Measurements from ENCODE around the gene VPREB3. TPM values are rescaled to one million over a fixed set of nuclear protein-coding genes. Genes with fewer than 3 reads are reported as not detected.

VPREB3 gene
- total RNA-seq, 2 donors from 2014 or later = not detected

DNA sequence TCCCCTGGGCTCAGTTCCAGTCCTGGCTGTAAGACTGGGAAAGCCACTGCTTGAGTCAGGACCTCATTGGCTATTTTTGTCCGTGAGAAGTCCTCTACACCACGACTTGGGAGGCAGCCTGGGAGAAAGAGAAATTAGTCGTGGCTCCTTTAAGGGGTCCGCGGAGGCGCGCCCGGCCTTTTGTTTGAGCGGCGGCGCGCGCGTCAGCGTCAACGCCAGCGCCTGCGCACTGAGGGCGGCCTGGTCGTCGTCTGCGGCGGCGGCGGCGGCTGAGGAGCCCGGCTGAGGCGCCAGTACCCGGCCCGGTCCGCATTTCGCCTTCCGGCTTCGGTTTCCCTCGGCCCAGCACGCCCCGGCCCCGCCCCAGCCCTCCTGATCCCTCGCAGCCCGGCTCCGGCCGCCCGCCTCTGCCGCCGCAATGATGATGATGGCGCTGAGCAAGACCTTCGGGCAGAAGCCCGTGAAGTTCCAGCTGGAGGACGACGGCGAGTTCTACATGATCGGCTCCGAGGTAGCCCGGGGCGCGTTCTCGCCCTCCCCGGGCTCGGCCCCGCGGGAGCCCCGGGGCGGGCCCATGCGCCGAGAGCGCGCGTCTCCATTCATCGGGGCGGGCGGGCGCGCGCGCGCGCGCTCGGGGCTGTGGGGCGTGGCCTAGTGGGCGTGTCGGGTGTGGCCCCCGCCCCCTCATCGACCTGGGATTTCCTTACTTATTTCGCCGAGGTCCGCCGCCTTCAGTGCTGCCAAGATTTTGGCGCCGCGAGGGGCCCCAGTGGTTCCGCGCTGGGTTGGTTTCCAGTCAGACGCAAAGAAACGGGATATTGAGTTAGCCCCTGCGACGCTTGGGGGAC is 32.8 kb upstream of the VPREB3 start, which contains the start of gene SMARCB1:
Gene SMARCB1 (plus strand): TSS at position 215 of the 848 bp plus-strand sequence. CDS start 204 bp downstream, at position 419.
- intact Hi-C loops (cut with DNase I) = loop anchor here (5.0 kb wide), 1 partner anchor 60 kb away; no protein-coding TSS in a partner anchor
- Histone ChIP-seq H3K27me3 (replicated peaks; ENCODE audit: insufficient read depth) (no peaks in the 10 kb centered on the region), H3K4me3 (peak within 1 kb of the TSS; percentile 95 to 97), H3K9me3 (no peaks in the 10 kb centered on the region), H3K4me1 (replicated peaks) (peaks cover 2% of the 10 kb centered on the region), H3K36me3 (no peaks in the 10 kb centered on the region), H3K27ac (peak within 1 kb of the TSS; percentile 100)
- under 1% methylated on average over 81 of the region's 97 CpGs for WGBS
- TF ChIP-seq, protein P1, sequence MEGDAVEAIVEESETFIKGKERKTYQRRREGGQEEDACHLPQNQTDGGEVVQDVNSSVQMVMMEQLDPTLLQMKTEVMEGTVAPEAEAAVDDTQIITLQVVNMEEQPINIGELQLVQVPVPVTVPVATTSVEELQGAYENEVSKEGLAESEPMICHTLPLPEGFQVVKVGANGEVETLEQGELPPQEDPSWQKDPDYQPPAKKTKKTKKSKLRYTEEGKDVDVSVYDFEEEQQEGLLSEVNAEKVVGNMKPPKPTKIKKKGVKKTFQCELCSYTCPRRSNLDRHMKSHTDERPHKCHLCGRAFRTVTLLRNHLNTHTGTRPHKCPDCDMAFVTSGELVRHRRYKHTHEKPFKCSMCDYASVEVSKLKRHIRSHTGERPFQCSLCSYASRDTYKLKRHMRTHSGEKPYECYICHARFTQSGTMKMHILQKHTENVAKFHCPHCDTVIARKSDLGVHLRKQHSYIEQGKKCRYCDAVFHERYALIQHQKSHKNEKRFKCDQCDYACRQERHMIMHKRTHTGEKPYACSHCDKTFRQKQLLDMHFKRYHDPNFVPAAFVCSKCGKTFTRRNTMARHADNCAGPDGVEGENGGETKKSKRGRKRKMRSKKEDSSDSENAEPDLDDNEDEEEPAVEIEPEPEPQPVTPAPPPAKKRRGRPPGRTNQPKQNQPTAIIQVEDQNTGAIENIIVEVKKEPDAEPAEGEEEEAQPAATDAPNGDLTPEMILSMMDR (IDR thresholded peaks at IDR 0.05) = peak in 2 of 4 experiments; percentile 11 to 16
- TF ChIP-seq POLR2A (IDR thresholded peaks at IDR 0.05) (peak; percentile 68), POLR2AphosphoS5 (IDR thresholded peaks at IDR 0.05) (peak; percentile 60)
- DNase-seq (ENCODE audit: low spot score) = peak; percentile 85

DNA sequence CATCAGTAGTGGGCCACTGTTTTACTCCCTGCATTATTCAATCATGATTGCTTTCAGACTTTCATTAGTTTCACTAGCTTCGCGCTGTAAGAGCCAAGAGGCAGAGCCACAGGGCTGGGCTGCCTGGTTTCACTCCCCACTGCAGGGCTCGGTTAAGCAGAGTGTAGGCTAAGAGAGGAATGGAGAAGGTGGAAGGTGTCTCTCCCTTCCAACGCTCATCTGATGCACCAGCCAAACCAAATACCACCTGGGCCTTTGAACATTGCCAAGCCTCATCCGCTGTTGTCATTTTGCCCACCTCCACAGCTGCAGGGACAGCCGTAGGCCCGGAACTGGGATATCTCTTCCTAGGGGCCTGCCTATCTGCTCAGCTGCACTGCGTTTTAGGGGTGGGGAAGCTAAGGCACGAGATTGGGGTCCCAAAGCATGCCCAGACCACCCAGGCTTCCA is 32.1 kb upstream of the VPREB3 start:
- no peaks in the 10 kb centered on the region for H3K4me1 ChIP-seq (replicated peaks)

DNA sequence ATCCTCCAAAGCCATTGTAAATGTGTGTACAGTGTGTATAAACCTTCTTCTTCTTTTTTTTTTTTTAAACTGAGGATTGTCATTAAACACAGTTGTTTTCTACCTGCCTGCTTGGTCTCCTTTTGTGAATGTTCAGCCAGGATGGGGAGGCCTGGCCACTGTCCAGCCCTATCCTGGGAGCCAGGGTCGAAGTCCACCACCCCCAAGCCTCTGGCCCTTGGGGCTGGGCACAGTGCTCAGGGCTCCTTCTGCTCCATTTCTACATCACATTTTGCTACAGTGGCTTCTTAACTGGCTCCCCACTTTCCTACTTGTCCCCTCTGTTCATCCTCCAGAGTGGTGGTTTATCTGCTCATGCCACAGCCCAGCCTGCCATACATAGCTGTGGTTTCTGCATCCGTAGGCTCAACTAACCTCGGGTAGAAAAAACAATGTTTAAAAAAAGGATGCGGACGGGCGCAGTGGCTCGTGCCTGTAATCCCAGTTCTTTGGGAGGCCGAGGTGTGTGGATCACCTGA is 30.0 kb upstream of the VPREB3 start:
- whole genome bisulfite sequencing = 90% methylated on average over 8 of the region's 8 CpGs
- no peak overlapping the region for H3K4me3 ChIP-seq
- intact Hi-C loops (cut with DNase I) = no loop called here
- TF ChIP-seq POLR2A (IDR thresholded peaks at IDR 0.05) = no peak
- TF ChIP-seq, protein P1 (IDR thresholded peaks at IDR 0.05) = no peak
- no peaks in the 10 kb centered on the region for H3K36me3 ChIP-seq
- DNase-seq (ENCODE audit: low spot score) = no peak
- no peaks in the 10 kb centered on the region for H3K9me3 ChIP-seq
- H3K27ac ChIP-seq = no peak overlapping the region
- no peaks in the 10 kb centered on the region for H3K4me1 ChIP-seq (replicated peaks)
- no peaks in the 10 kb centered on the region for H3K27me3 ChIP-seq (replicated peaks; ENCODE audit: insufficient read depth)

More for the DNA sequence above, 32.1 kb upstream of the VPREB3 start:
- Histone ChIP-seq H3K27me3 (replicated peaks; ENCODE audit: insufficient read depth) (no peaks in the 10 kb centered on the region), H3K36me3 (no peaks in the 10 kb centered on the region), H3K27ac (peak overlapping the region; percentile 100), H3K9me3 (no peaks in the 10 kb centered on the region), H3K4me3 (peak overlapping the region; percentile 95 to 97)
- WGBS = 20% methylated on average over 9 of the region's 9 CpGs
- intact Hi-C loops (cut with DNase I) = loop anchor here (5.0 kb wide), 1 partner anchor 61 kb away; no protein-coding TSS in a partner anchor
- TF ChIP-seq POLR2AphosphoS5 (IDR thresholded peaks at IDR 0.05) (no peak), POLR2A (IDR thresholded peaks at IDR 0.05) (no peak)
- TF ChIP-seq, protein P1 (IDR thresholded peaks at IDR 0.05) = no peak
- DNase-seq (ENCODE audit: low spot score) = peak; percentile 25

DNA sequence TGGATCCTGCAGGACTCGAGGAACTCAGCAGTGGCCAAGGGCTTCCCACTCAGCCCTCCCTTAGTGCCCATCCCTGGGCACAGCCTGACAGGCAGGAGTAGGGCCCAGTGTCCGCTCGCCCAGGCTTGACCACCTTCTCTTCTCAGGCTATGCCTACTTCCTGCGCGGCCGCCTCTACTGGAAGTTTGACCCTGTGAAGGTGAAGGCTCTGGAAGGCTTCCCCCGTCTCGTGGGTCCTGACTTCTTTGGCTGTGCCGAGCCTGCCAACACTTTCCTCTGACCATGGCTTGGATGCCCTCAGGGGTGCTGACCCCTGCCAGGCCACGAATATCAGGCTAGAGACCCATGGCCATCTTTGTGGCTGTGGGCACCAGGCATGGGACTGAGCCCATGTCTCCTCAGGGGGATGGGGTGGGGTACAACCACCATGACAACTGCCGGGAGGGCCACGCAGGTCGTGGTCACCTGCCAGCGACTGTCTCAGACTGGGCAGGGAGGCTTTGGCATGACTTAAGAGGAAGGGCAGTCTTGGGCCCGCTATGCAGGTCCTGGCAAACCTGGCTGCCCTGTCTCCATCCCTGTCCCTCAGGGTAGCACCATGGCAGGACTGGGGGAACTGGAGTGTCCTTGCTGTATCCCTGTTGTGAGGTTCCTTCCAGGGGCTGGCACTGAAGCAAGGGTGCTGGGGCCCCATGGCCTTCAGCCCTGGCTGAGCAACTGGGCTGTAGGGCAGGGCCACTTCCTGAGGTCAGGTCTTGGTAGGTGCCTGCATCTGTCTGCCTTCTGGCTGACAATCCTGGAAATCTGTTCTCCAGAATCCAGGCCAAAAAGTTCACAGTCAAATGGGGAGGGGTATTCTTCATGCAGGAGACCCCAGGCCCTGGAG is 29.3 kb upstream of the VPREB3 start:
- H3K4me1 ChIP-seq (replicated peaks) = no peaks in the 10 kb centered on the region
- H3K27me3 ChIP-seq (replicated peaks; ENCODE audit: insufficient read depth) = no peaks in the 10 kb centered on the region
- no peaks in the 10 kb centered on the region for H3K36me3 ChIP-seq
- H3K4me3 ChIP-seq = no peak overlapping the region
- H3K27ac ChIP-seq = no peak overlapping the region
- H3K9me3 ChIP-seq = no peaks in the 10 kb centered on the region
- no peak for DNase-seq (ENCODE audit: low spot score)
- WGBS = 79% methylated on average over 13 of the region's 15 CpGs
- TF ChIP-seq, protein P1 (IDR thresholded peaks at IDR 0.05) = no peak
- TF ChIP-seq POLR2A (IDR thresholded peaks at IDR 0.05) (no peak), POLR2AphosphoS5 (IDR thresholded peaks at IDR 0.05) (no peak)
- intact Hi-C loops (cut with DNase I) = no loop called here
